ENCODE results near the gene MRGPRF. TPM values are rescaled to one million over a fixed set of nuclear protein-coding genes. Genes with fewer than 3 reads are reported as not detected.

Gene MRGPRF
- total and polyA plus RNA-seq, 8 donors: 6.7 to 123 (median 20.8) TPM

DNA sequence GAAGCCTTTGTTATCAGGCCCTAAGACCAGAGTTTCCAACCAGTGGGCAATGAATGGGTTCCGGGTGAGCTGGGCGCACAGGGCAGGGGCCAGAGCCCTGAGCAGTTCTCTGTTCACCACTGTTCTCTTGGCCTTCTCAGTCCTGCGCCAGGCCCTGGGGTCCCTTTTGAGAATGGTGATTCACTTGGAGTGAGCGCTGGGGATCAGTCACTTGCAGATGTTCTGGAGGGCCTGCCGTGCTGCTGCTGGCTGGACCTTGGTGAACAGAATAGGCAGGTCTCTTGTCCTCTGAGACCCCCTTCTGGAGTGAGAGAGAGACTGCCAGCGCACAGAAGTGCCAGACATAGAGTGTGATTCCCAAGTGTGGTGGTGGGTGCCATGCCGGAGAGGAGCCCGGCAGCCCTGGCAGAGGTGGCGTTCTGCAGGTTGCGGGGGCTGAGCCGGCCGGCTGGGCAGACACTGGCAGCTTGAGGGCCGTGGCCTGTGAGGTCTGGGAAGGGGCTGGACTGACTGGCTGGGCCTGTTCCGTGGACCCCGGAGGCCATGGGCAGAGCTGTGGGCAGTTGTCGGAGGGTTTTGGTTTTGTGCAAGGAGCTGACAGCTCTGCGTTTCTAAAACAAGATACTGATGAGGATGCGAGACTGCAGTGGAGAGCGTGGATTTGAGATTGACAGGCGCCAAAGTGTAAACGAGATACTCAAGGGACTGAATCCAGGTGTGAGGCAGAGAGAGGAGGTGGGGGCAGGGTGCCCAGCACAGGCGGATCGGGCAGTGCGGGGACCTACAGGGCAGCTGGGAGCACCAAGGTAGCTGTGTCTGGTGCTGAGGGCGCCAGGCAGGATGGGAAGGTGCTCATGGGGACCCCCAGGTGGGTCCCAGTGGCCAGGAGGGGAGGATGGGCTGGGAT is 48.0 kb upstream of the MRGPRF start:
- Histone ChIP-seq H3K4me1 (peaks cover 5 to 24% (median 13%) of the 10 kb centered on the region in 4 donors), H3K27me3 (no peaks in the 10 kb centered on the region), H3K9me3 (no peaks in the 10 kb centered on the region), H3K36me3 (peaks cover 31 to 91% (median 81%) of the 10 kb centered on the region in 4 donors), H3K4me3 (no peak overlapping the region), H3K27ac (no peak overlapping the region)
- DNase-seq: no peak
- intact Hi-C loops (cut with DNase I; ENCODE audit: low total_unique reads): no loop called here
- 84 to 88% (median 87%) methylated on average over 24 to 25 of the region's 25 CpGs for WGBS, 5 donors
- TF ChIP-seq, protein P1, sequence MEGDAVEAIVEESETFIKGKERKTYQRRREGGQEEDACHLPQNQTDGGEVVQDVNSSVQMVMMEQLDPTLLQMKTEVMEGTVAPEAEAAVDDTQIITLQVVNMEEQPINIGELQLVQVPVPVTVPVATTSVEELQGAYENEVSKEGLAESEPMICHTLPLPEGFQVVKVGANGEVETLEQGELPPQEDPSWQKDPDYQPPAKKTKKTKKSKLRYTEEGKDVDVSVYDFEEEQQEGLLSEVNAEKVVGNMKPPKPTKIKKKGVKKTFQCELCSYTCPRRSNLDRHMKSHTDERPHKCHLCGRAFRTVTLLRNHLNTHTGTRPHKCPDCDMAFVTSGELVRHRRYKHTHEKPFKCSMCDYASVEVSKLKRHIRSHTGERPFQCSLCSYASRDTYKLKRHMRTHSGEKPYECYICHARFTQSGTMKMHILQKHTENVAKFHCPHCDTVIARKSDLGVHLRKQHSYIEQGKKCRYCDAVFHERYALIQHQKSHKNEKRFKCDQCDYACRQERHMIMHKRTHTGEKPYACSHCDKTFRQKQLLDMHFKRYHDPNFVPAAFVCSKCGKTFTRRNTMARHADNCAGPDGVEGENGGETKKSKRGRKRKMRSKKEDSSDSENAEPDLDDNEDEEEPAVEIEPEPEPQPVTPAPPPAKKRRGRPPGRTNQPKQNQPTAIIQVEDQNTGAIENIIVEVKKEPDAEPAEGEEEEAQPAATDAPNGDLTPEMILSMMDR (IDR thresholded peaks at IDR 0.05): no peak
- TF ChIP-seq POLR2AphosphoS5 (IDR thresholded peaks at IDR 0.05): no peak
- no peak for TF ChIP-seq EP300 (IDR thresholded peaks at IDR 0.05)

DNA sequence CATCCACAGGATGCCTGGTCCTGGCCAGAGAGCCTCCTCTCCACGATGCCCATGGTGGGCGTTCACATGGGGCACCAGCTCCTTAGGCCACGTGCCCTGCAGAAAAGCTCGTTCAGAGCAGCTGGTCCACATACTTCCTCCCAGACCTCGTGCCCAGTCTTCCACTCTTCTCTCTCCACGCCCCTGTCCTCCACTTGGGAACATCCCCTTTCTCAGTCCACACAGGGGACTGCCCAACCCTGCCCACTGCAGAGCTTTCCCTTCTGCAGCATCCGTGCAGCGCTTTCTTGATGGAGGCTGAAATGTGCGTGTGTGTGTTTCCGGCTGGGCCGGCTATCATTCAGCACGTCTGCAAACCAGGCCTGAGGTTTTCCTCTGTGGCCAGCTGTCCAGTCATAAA is 46.9 kb upstream of the MRGPRF start:
- 86 to 95% (median 91%) methylated on average over 12 of the region's 12 CpGs for WGBS, 5 donors
- TF ChIP-seq POLR2AphosphoS5 (IDR thresholded peaks at IDR 0.05): no peak
- TF ChIP-seq, protein P1 (IDR thresholded peaks at IDR 0.05): no peak
- Histone ChIP-seq H3K4me1 (peaks cover 16 to 26% (median 21%) of the 10 kb centered on the region in 4 donors), H3K9me3 (no peaks in the 10 kb centered on the region), H3K36me3 (peaks cover 31 to 91% (median 79%) of the 10 kb centered on the region in 4 donors), H3K27ac (no peak overlapping the region), H3K27me3 (no peaks in the 10 kb centered on the region), H3K4me3 (no peak overlapping the region)
- DNase-seq: no peak
- intact Hi-C loops (cut with DNase I; ENCODE audit: low total_unique reads): no loop called here

DNA sequence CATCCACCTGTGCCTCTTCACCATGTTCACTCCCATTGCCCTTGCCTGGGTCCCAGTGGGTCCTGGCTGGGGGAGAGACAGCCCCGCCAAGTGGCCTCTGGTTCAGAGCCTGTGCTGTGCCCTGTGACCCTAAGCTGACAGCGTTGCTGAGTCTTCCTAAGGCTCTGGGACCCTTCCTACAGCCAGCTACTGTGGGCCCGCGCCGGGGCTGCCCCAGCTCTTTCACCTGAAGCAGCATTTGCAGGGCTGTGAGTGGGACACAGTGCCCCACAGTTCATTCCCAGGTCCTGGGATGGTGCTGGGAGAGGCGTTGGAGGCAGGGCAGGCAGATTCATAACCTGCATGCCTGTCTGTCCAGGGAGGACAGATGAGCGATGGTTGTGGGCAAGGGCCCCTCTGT is 46.4 kb upstream of the MRGPRF start:
- Histone ChIP-seq H3K9me3 (no peaks in the 10 kb centered on the region), H3K36me3 (peaks cover 31 to 94% (median 80%) of the 10 kb centered on the region in 4 donors), H3K27ac (no peak overlapping the region), H3K27me3 (no peaks in the 10 kb centered on the region), H3K4me3 (no peak overlapping the region), H3K4me1 (peaks cover 21 to 29% (median 25%) of the 10 kb centered on the region in 4 donors)
- no peak for DNase-seq
- 92 to 98% (median 95%) methylated on average over 2 to 7 of the region's 7 CpGs for WGBS, 5 donors
- intact Hi-C loops (cut with DNase I; ENCODE audit: low total_unique reads): no loop called here
- TF ChIP-seq POLR2AphosphoS5 (IDR thresholded peaks at IDR 0.05) (no peak), POLR2A (IDR thresholded peaks at IDR 0.05) (no peak), EP300 (IDR thresholded peaks at IDR 0.05) (no peak)
- TF ChIP-seq, protein P1 (IDR thresholded peaks at IDR 0.05): no peak

DNA sequence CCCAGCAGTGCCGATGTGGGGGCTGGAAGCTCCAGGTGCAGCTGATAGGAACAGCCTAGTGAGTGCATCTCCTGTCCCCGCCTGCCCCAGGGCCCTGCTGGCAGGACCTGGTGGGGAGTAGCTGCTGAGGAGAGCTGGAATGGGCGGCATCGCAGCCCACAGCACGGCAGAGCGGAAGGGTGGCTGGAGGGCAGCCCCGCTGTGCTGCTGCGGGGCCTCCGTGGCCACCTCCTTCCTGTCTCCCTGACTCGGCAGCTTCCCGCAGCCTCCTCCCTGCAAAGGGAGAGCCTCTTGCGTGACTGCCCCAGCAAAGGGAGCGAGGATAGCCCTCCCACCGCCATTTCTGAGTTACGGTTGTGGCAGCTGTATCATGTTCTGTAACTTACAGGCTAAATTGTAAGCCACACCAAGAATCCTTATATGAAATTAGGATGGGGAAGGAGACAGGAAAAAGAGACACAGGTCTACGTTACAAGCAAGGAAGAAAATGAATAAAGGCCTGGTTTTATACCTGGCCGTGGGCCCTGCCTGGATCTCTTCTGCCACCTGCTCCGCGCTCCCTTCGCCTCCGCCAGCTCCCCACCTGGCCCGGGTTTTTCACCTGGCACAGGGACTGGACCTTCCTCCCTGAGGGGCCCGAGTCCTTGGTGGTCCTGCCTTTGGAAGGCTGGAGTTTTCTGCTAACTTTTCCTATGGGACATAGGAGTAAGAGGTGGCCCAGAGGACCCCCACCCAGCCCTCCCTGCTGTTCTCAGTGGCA is 45.6 kb upstream of the MRGPRF start:
- intact Hi-C loops (cut with DNase I; ENCODE audit: low total_unique reads): no loop called here
- H3K9me3 ChIP-seq: no peaks in the 10 kb centered on the region
- peaks cover 36 to 94% (median 79%) of the 10 kb centered on the region in 4 donors for H3K36me3 ChIP-seq
- H3K27ac ChIP-seq: no peak overlapping the region
- H3K27me3 ChIP-seq: no peaks in the 10 kb centered on the region
- WGBS, 5 donors: 82 to 95% (median 89%) methylated on average over 22 to 23 of the region's 23 CpGs
- no peak overlapping the region for H3K4me3 ChIP-seq
- H3K4me1 ChIP-seq: peaks cover 23 to 34% (median 28%) of the 10 kb centered on the region in 4 donors
- no peak for DNase-seq
- TF ChIP-seq POLR2AphosphoS5 (IDR thresholded peaks at IDR 0.05): no peak
- TF ChIP-seq EP300 (IDR thresholded peaks at IDR 0.05): no peak
- TF ChIP-seq POLR2A (IDR thresholded peaks at IDR 0.05): no peak
- TF ChIP-seq, protein P1 (IDR thresholded peaks at IDR 0.05): no peak
